Right renal pelvis (tissue), 4 donors: Measurements from ENCODE around the gene RPS26. TPM values are rescaled to one million over a fixed set of nuclear protein-coding genes. Genes with fewer than 3 reads are reported as not detected.
"Not testable (repeated sequence)": the region's sequence is repeated elsewhere in the genome, so short reads cannot be mapped to it uniquely, and the experiment has no call there.

Experiments
- DNase-seq, 4 donors: peaks; one replicate each; pipeline ENCODE4 v3.0.0-alpha.2; 2013; ENCODE audit warnings: low read depth in 4 of 4, low spot score in 3 of 4, missing footprints in 1 of 4
- polyA plus RNA-seq, 4 donors: library from polyadenylated mRNA; unstranded; fragments of 120-200 nt; gene quantifications; one replicate each; pipeline ENCODE4 v1.2.1, GENCODE V29; 2013; ENCODE audit not compliant: insufficient read length in 4 of 4

Gene RPS26
- polyA plus RNA-seq: 100 to 1,000 TPM; 124 to 544 (median 254) TPM

- DNase-seq: peak; percentile 98 to 99 (median 99)
Measured at GRCh38 chr12:56041552-56042429, at the start of gene RPS26. Gene RPS26 (plus strand): TSS chr12:56041918. CDS start chr12:56042167, 249 bp downstream.

GRCh38 chr12:55993230-55993853, 48.4 kb upstream of the RPS26 start:
- DNase-seq: no peak

GRCh38 chr12:55995366-55995765, 46.4 kb upstream of the RPS26 start:
- DNase-seq: no peak

- DNase-seq: peak in 1 of 4 donors; percentile 63
Measured at GRCh38 chr12:55996201-55996714, 45.5 kb upstream of the RPS26 start.

GRCh38 chr12:55996715-55997534, 44.8 kb upstream of the RPS26 start, which contains the start of gene SUOX:
Gene SUOX (plus strand): TSS chr12:55997276. CDS start chr12:56002222, 4,946 bp downstream.
- DNase-seq: peak; percentile 87 to 95 (median 93)

- no peak for DNase-seq
Measured at GRCh38 chr12:55997535-55997859, 44.2 kb upstream of the RPS26 start.

GRCh38 chr12:55999522-55999921, 42.2 kb upstream of the RPS26 start:
- not testable (repeated sequence) for DNase-seq

GRCh38 chr12:55999999-56000540, 41.6 kb upstream of the RPS26 start:
- DNase-seq: not testable (repeated sequence)

- DNase-seq: no peak
Measured at GRCh38 chr12:56001487-56002100, 40.1 kb upstream of the RPS26 start.

GRCh38 chr12:56003376-56003775, 38.3 kb upstream of the RPS26 start:
- not testable (repeated sequence) for DNase-seq

GRCh38 chr12:56004211-56004610, 37.5 kb upstream of the RPS26 start:
- no peak for DNase-seq

- DNase-seq: no peak
Measured at GRCh38 chr12:56007564-56008559, 33.9 kb upstream of the RPS26 start.

- no peak for DNase-seq
Measured at GRCh38 chr12:56010111-56010570, 31.6 kb upstream of the RPS26 start.

GRCh38 chr12:56011509-56012090, 30.1 kb upstream of the RPS26 start:
- DNase-seq: no peak

GRCh38 chr12:56013482-56013881, 28.2 kb upstream of the RPS26 start:
- DNase-seq: no peak

- DNase-seq: peak in 1 of 4 donors; percentile 69
Measured at GRCh38 chr12:56014205-56014604, 27.5 kb upstream of the RPS26 start.

- DNase-seq: no peak
Measured at GRCh38 chr12:56017181-56017580, 24.5 kb upstream of the RPS26 start.

GRCh38 chr12:56018356-56018755, 23.4 kb upstream of the RPS26 start:
- DNase-seq: no peak
